Natural killer cell (primary cell): Measurements from ENCODE around the gene BLOC1S6. TPM values are rescaled to one million over a fixed set of nuclear protein-coding genes. Genes with fewer than 3 reads are reported as not detected.

Source experiments
- ATAC-seq, 3 donors: fragments of 150-1000 bp in 2 of 3; fragments of 200-7000 bp in 1 of 3; cut with Tn5 transposase; 1 replicate in 1 of 3; 2 replicates in 2 of 3; pipeline ENCODE4 v1.10.0; 2021; ENCODE audit warnings: mild to moderate bottlenecking in 2 of 3, moderate library complexity in 2 of 3
- DNase-seq, 2 donors: peaks; one replicate each; pipeline versions ENCODE4 v3.0.0 to v3.0.0-alpha.2; 2013 to 2021; ENCODE audit warnings: mixed read lengths in 1 of 2
- H3K27ac ChIP-seq: one replicate; pipeline ENCODE4 v1.5.1; 2013; ENCODE audit warnings: mild to moderate bottlenecking, low read length
- H3K27me3 ChIP-seq: one replicate; pipeline ENCODE4 v1.6.1; 2013; ENCODE audit warnings: low read length; ENCODE audit not compliant: control insufficient read depth, insufficient read depth
- H3K36me3 ChIP-seq: one replicate; pipeline ENCODE4 v1.6.1; 2013; ENCODE audit warnings: low read length; ENCODE audit not compliant: control insufficient read depth, insufficient read depth
- H3K4me1 ChIP-seq: one replicate; pipeline ENCODE4 v1.6.1; 2013; ENCODE audit warnings: low read length; ENCODE audit not compliant: control insufficient read depth, insufficient read depth
- H3K4me3 ChIP-seq: one replicate; pipeline ENCODE4 v1.5.1; 2013; ENCODE audit warnings: low read length
- H3K9me3 ChIP-seq: one replicate; pipeline ENCODE4 v1.6.1; 2013; ENCODE audit warnings: low read length; ENCODE audit not compliant: control insufficient read depth, insufficient read depth
- H3K27ac Mint-ChIP-seq, 2 donors: one replicate each; pipeline ENCODE4 v1.8.0; 2022; ENCODE audit warnings: mild to moderate bottlenecking in 2 of 2, mixed read lengths in 2 of 2, moderate library complexity in 1 of 2
- H3K27me3 Mint-ChIP-seq, 2 donors: one replicate each; pipeline ENCODE4 v1.8.0; 2022; ENCODE audit warnings: low read depth in 2 of 2, mixed read lengths in 2 of 2
- H3K36me3 Mint-ChIP-seq: one replicate; pipeline ENCODE4 v1.8.0; 2022; ENCODE audit warnings: mixed read lengths
- H3K4me1 Mint-ChIP-seq, 2 donors: one replicate each; pipeline ENCODE4 v1.8.0; 2022; ENCODE audit warnings: mixed read lengths in 2 of 2
- H3K4me3 Mint-ChIP-seq: one replicate; pipeline ENCODE4 v1.8.0; 2022; ENCODE audit warnings: mild to moderate bottlenecking, moderate library complexity, mixed read lengths
- H3K9me3 Mint-ChIP-seq, 2 donors: one replicate each; pipeline ENCODE4 v1.8.0; 2022; ENCODE audit warnings: mixed read lengths in 2 of 2
- WGBS: methylation state at CpG from one replicate; pipeline ENCODE4 v1.1.7; 2013; ENCODE audit warnings: missing lambda C conversion rate; ENCODE audit not compliant: insufficient coverage; 5-methylcytosine and 5-hydroxymethylcytosine counted together
- intact Hi-C: fragments of 100-400 bp; cut with micrococcal nuclease; formaldehyde crosslinking; loops from one replicate; pipeline ENCODE4 v1.14.2; 2022
- total RNA-seq, 4 donors: library from RNA; stranded (reverse); fragments of 120-200 nt in 1 of 4; gene quantifications; one replicate each; pipeline versions ENCODE4 v1.2.3 to v1.2.4, GENCODE V29; 2013 to 2022
- TF ChIP-seq, protein P1 (sequence below): fragments of 200-600 bp; IDR thresholded peaks from one replicate; pipeline ENCODE4 v1.8.0; 2022; ENCODE audit warnings: antibody characterized with exemption

The BLOC1S6 gene
- total RNA-seq, 3 donors from 2014 or later (not counting 1 experiment from before 2014, with no cell fraction given), result 63.4 to 81.3 (median 65.6) TPM

DNA sequence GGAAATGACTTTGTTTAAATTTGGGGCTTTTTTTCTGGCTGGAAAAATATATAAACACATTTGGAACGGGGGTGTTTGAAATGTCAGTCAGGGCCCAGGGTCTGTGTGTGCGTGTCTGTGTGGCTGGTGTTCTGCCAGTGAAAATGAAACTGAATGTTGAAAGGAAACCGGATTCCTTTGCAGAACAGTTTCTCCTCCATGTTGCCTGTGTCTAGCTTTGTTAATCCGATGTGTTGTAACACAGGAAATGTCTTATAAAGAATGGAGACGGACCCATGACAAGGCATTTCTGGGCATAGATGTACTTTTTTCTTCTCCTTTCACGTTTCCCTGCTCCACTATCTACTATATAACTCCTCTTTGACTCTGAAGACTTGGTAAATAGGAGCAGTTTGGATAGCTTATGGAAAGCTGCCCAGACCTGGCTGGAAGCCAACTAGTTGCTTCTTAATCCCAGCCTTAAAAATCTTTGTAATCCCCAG, 50.4 kb downstream of the BLOC1S6 start:
- ATAC-seq (peak; percentile 71 to 81 (median 75)), DNase-seq (peak; percentile 26 to 85)
- Histone ChIP-seq H3K27ac (peak overlapping the region; percentile 81), H3K9me3 (no peaks in the 10 kb centered on the region), H3K27me3 (no peaks in the 10 kb centered on the region), H3K4me1 (peaks cover 45% of the 10 kb centered on the region), H3K36me3 (peaks cover 2% of the 10 kb centered on the region), H3K4me3 (peak overlapping the region; percentile 25)
- WGBS, result 0% methylated on average over 5 of the region's 6 CpGs
- intact Hi-C loops, result no loop called here
- H3K27me3 Mint-ChIP-seq, result no peaks in the 10 kb centered on the region
- no peaks in the 10 kb centered on the region for H3K36me3 Mint-ChIP-seq
- TF ChIP-seq, protein P1, sequence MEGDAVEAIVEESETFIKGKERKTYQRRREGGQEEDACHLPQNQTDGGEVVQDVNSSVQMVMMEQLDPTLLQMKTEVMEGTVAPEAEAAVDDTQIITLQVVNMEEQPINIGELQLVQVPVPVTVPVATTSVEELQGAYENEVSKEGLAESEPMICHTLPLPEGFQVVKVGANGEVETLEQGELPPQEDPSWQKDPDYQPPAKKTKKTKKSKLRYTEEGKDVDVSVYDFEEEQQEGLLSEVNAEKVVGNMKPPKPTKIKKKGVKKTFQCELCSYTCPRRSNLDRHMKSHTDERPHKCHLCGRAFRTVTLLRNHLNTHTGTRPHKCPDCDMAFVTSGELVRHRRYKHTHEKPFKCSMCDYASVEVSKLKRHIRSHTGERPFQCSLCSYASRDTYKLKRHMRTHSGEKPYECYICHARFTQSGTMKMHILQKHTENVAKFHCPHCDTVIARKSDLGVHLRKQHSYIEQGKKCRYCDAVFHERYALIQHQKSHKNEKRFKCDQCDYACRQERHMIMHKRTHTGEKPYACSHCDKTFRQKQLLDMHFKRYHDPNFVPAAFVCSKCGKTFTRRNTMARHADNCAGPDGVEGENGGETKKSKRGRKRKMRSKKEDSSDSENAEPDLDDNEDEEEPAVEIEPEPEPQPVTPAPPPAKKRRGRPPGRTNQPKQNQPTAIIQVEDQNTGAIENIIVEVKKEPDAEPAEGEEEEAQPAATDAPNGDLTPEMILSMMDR, result no peak
- peak overlapping the region; percentile 95 to 98 for H3K27ac Mint-ChIP-seq
- peaks cover 45 to 48% of the 10 kb centered on the region in 2 donors for H3K4me1 Mint-ChIP-seq
- H3K9me3 Mint-ChIP-seq, result no peaks in the 10 kb centered on the region
- H3K4me3 Mint-ChIP-seq, result peak overlapping the region; percentile 88

DNA sequence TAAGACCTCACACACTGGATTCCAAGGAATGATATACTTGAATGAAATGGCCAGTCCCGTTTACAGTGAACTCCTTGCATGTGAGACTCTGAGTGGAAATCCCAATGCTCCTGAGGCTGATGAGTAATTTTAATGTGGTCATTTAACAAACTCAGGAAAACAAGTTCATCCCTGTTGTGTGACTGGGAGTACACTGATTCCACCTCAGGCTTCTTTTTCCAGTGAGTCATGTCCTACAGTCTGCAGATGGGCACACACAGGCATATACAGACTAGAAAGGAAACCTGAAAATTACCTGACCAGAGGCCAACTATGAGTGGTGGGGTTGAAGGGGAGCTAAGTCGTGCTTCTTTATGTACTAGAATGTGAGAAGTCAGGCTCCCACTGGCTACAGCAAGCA, 53.4 kb downstream of the BLOC1S6 start:
- Histone ChIP-seq H3K27me3 (no peaks in the 10 kb centered on the region), H3K4me1 (peaks cover 37% of the 10 kb centered on the region), H3K4me3 (no peak overlapping the region), H3K9me3 (no peaks in the 10 kb centered on the region), H3K27ac (no peak overlapping the region), H3K36me3 (peaks cover 2% of the 10 kb centered on the region)
- Mint-ChIP-seq H3K4me1 (peaks cover 57 to 60% of the 10 kb centered on the region in 2 donors), H3K27me3 (no peaks in the 10 kb centered on the region), H3K27ac (no peak overlapping the region), H3K36me3 (no peaks in the 10 kb centered on the region), H3K4me3 (no peak overlapping the region), H3K9me3 (no peaks in the 10 kb centered on the region)
- WGBS, result 89% methylated on average over 1 of the region's 2 CpGs
- TF ChIP-seq, protein P1, result no peak
- intact Hi-C loops, result no loop called here
- DNase-seq (no peak), ATAC-seq (no peak)

DNA sequence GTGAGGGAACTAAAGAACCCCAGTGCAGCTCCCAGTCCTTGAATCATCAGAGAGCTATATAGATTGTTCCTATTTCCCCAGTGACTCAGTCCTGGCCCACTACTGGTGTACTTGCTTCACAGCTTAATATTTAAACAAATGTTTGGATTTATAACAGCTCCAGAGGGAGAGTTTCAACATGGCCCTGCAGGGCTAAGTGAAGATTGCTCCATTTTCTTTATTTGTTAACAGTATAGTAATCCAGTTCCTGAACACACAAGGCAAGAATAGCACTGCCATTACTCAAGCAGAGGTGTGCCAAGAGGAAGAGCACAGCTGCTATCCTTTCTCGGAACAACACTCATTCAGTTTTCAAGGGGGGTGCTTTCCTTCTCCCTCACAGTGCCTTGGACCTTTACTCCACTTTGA, 54.2 kb downstream of the BLOC1S6 start:
- no peak for ATAC-seq
- H3K27me3 Mint-ChIP-seq, result no peaks in the 10 kb centered on the region
- peaks cover 55 to 59% of the 10 kb centered on the region in 2 donors for H3K4me1 Mint-ChIP-seq
- H3K36me3 ChIP-seq, result peaks cover 2% of the 10 kb centered on the region
- no peaks in the 10 kb centered on the region for H3K36me3 Mint-ChIP-seq
- H3K27me3 ChIP-seq, result no peaks in the 10 kb centered on the region
- 72% methylated on average over 1 of the region's 1 CpG for WGBS
- H3K27ac Mint-ChIP-seq, result peak overlapping the region in 1 of 2 donors; percentile 10
- intact Hi-C loops, result no loop called here
- no peak overlapping the region for H3K27ac ChIP-seq
- H3K9me3 Mint-ChIP-seq, result no peaks in the 10 kb centered on the region
- no peak overlapping the region for H3K4me3 Mint-ChIP-seq
- DNase-seq, result no peak
- H3K4me1 ChIP-seq, result peaks cover 29% of the 10 kb centered on the region
- no peak overlapping the region for H3K4me3 ChIP-seq
- TF ChIP-seq, protein P1, result no peak
- no peaks in the 10 kb centered on the region for H3K9me3 ChIP-seq
